H9 (cell line): ENCODE results near the gene TRIM38. TPM values are rescaled to one million over a fixed set of nuclear protein-coding genes. Genes with fewer than 3 reads are reported as not detected.
A peak's percentile ranks its signal among the peaks of the same experiment; 100 is the strongest.

Experiments
- DNase-seq: peaks from one replicate; pipeline ENCODE4 v3.0.0-alpha.2; 2017
- H2AFZ ChIP-seq: one replicate; pipeline ENCODE4 v1.6.1; 2013; ENCODE audit warnings: mild to moderate bottlenecking, low read length, control low read depth, moderate library complexity
- H2AK5ac ChIP-seq: 2 replicates; pipeline ENCODE4 v1.6.1; 2013; ENCODE audit warnings: low read length, control low read depth, mixed read lengths; ENCODE audit not compliant: insufficient read length
- H2BK120ac ChIP-seq: one replicate; pipeline ENCODE4 v1.6.1; 2013; ENCODE audit warnings: low read depth, mild to moderate bottlenecking, low read length, control low read depth, inconsistent platforms; ENCODE audit not compliant: poor library complexity, severe bottlenecking
- H2BK12ac ChIP-seq: 2 replicates; pipeline ENCODE4 v1.6.1; 2013; ENCODE audit warnings: low read length, control low read depth, mixed read lengths, low read depth; ENCODE audit not compliant: insufficient read length
- H2BK15ac ChIP-seq: 2 replicates; pipeline ENCODE4 v1.6.1; 2013; ENCODE audit warnings: low read depth, low read length, control low read depth
- H2BK20ac ChIP-seq: one replicate; pipeline ENCODE4 v1.6.1; 2013; ENCODE audit warnings: low read depth, mild to moderate bottlenecking, low read length, control low read depth, inconsistent platforms; ENCODE audit not compliant: poor library complexity, severe bottlenecking
- H2BK5ac ChIP-seq: 2 replicates; pipeline ENCODE4 v1.6.1; 2013; ENCODE audit warnings: low read length, control low read depth, mixed read lengths; ENCODE audit not compliant: insufficient read length
- H3K14ac ChIP-seq: 2 replicates; pipeline ENCODE4 v1.6.1; 2013; ENCODE audit warnings: low read length, control low read depth; ENCODE audit not compliant: insufficient read depth
- H3K18ac ChIP-seq: 2 replicates; pipeline ENCODE4 v1.6.1; 2013; ENCODE audit warnings: low read depth, mild to moderate bottlenecking, mixed read lengths, low read length, control low read depth; ENCODE audit not compliant: insufficient read length
- H3K23ac ChIP-seq: 2 replicates; pipeline ENCODE4 v1.6.1; 2013; ENCODE audit warnings: low read length, control low read depth, mixed read lengths, low read depth; ENCODE audit not compliant: insufficient read length
- H3K23me2 ChIP-seq: 2 replicates; pipeline ENCODE4 v1.6.1; 2013; ENCODE audit warnings: low read depth, mild to moderate bottlenecking, mixed read lengths, low read length, control low read depth; ENCODE audit not compliant: insufficient read length, poor library complexity, severe bottlenecking
- H3K27ac ChIP-seq: 2 replicates; pipeline ENCODE4 v1.5.1; 2013; ENCODE audit warnings: low read length, control low read depth, mixed read lengths, low read depth; ENCODE audit not compliant: insufficient read length
- H3K27me3 ChIP-seq: 2 replicates; pipeline ENCODE4 v1.6.1; 2013; ENCODE audit warnings: low read length, control low read depth, inconsistent platforms; ENCODE audit not compliant: insufficient read depth
- H3K4ac ChIP-seq: 2 replicates; pipeline ENCODE4 v1.6.1; 2013; ENCODE audit warnings: low read depth, mild to moderate bottlenecking, control low read depth, inconsistent platforms, low read length, moderate library complexity
- H3K4me1 ChIP-seq: 2 replicates; pipeline ENCODE4 v1.6.1; 2013; ENCODE audit warnings: low read length, control low read depth, inconsistent platforms; ENCODE audit not compliant: insufficient read depth
- H3K4me2 ChIP-seq: 2 replicates; pipeline ENCODE4 v1.6.1; 2013; ENCODE audit warnings: low read length, control low read depth, mixed read lengths; ENCODE audit not compliant: insufficient read length, insufficient read depth
- H3K56ac ChIP-seq: 2 replicates; pipeline ENCODE4 v1.6.1; 2013; ENCODE audit warnings: low read depth, mild to moderate bottlenecking, mixed read lengths, low read length, control low read depth; ENCODE audit not compliant: insufficient read length
- H3K79me1 ChIP-seq: 2 replicates; pipeline ENCODE4 v1.6.1; 2013; ENCODE audit warnings: low read depth, mild to moderate bottlenecking, moderate library complexity, low read length, control low read depth, inconsistent platforms; ENCODE audit not compliant: insufficient read depth, poor library complexity, severe bottlenecking
- H3K79me2 ChIP-seq: 2 replicates; pipeline ENCODE4 v1.6.1; 2013; ENCODE audit warnings: low read length, control low read depth, inconsistent platforms; ENCODE audit not compliant: insufficient read depth
- H3K9ac ChIP-seq: 2 replicates; pipeline ENCODE4 v1.6.1; 2013; ENCODE audit warnings: low read length, control low read depth, mixed read lengths; ENCODE audit not compliant: insufficient read length; ENCODE audit errors: extremely low read depth
- H3K9me3 ChIP-seq: one replicate; pipeline ENCODE4 v1.6.1; 2013; ENCODE audit warnings: low read depth, low read length, inconsistent platforms; ENCODE audit not compliant: control insufficient read depth
- H3T11ph ChIP-seq: one replicate; pipeline ENCODE4 v1.6.1; 2013; ENCODE audit warnings: mild to moderate bottlenecking, low read length, control low read depth, inconsistent platforms
- H4K20me1 ChIP-seq: one replicate; pipeline ENCODE4 v1.6.1; 2013; ENCODE audit not compliant: control insufficient read depth, insufficient read length, insufficient read depth
- H4K5ac ChIP-seq: 2 replicates; pipeline ENCODE4 v1.6.1; 2013; ENCODE audit warnings: low read depth, mild to moderate bottlenecking, mixed read lengths, low read length, control low read depth; ENCODE audit not compliant: insufficient read length
- H4K8ac ChIP-seq: replicated peaks from 2 replicates; pipeline ENCODE4 v1.6.1; 2013; ENCODE audit warnings: low read length, control low read depth, mixed read lengths, low read depth; ENCODE audit not compliant: insufficient read length
- H4K91ac ChIP-seq: 2 replicates; pipeline ENCODE4 v1.6.1; 2013; ENCODE audit warnings: low read depth, mild to moderate bottlenecking, moderate library complexity, mixed read lengths, low read length, control low read depth; ENCODE audit not compliant: insufficient read length
- H3K27ac Mint-ChIP-seq, 3 experiments: 2 replicates in 2 of 3; 3 replicates in 1 of 3; pipeline ENCODE4 v1.8.0; 2020 to 2021; ENCODE audit warnings: mixed read lengths in 3 of 3, mild to moderate bottlenecking in 1 of 3, moderate library complexity in 1 of 3
- H3K27me3 Mint-ChIP-seq: 2 replicates; pipeline ENCODE4 v1.8.0; 2021; ENCODE audit warnings: low read depth, mild to moderate bottlenecking, moderate library complexity, mixed read lengths
- H3K36me3 Mint-ChIP-seq, 3 experiments: 2 replicates in 2 of 3; 3 replicates in 1 of 3; pipeline ENCODE4 v1.8.0; 2020 to 2021; ENCODE audit warnings: low read depth in 3 of 3, mixed read lengths in 3 of 3; ENCODE audit not compliant: insufficient read depth in 1 of 3
- H3K4me1 Mint-ChIP-seq, 2 experiments: 2 replicates each; pipeline ENCODE4 v1.8.0; 2020; ENCODE audit warnings: mixed read lengths in 2 of 2
- H3K4me3 Mint-ChIP-seq, 2 experiments: 2 replicates in 1 of 2; 3 replicates in 1 of 2; pipeline ENCODE4 v1.8.0; 2020 to 2021; ENCODE audit warnings: mild to moderate bottlenecking in 2 of 2, mixed read lengths in 2 of 2, moderate library complexity in 1 of 2
- H3K9me3 Mint-ChIP-seq, 2 experiments: 2 replicates in 1 of 2; 3 replicates in 1 of 2; pipeline ENCODE4 v1.8.0; 2020; ENCODE audit warnings: mild to moderate bottlenecking in 2 of 2, mixed read lengths in 2 of 2, moderate library complexity in 1 of 2
- CTCF ChIP-seq: fragments of 200-600 bp; sonication (generic); conservative IDR thresholded peaks from 3 replicates; pipeline ENCODE4 v1.8.0; 2021; ENCODE audit warnings: antibody characterized with exemption, mild to moderate bottlenecking
- WGBS: extraction: QIAGEN DNeasy Blood & Tissue Kit; methylation state at CpG from one replicate; pipeline ENCODE4 v1.1.7; 2013; ENCODE audit warnings: missing lambda C conversion rate, low lambda C conversion rate, mixed read lengths; ENCODE audit not compliant: insufficient read length; ENCODE audit errors: extremely low coverage; 5-methylcytosine and 5-hydroxymethylcytosine counted together
- total RNA-seq: library from RNA; stranded (reverse); gene quantifications from 2 replicates; pipeline ENCODE4 v1.2.1, GENCODE V29; 2021

The TRIM38 gene
- total RNA-seq, 1 experiment from 2014 or later: 0.61 TPM

- H3K9me3 Mint-ChIP-seq: no peaks in the 10 kb centered on the region; a peak in 1 of 5 replicates
- Histone ChIP-seq H2BK20ac (no peak overlapping the region), H3K9me3 (no peaks in the 10 kb centered on the region), H3K4ac (no peak overlapping the region; the same call in 1 of the 2 replicates), H3K79me1 (no peaks in the 10 kb centered on the region), H2BK120ac (no peak overlapping the region), H2AFZ (no peak overlapping the region), H3K4me2 (peak overlapping the region; percentile 82), H3T11ph (peak overlapping the region; percentile 10), H4K20me1 (no peaks in the 10 kb centered on the region), H3K27me3 (no peaks in the 10 kb centered on the region), H3K4me1 (no peaks in the 10 kb centered on the region; the same call in 1 of the 2 replicates), H3K14ac (peak overlapping the region; percentile 90; the same call in 1 of the 2 replicates), H3K9ac (peak overlapping the region; percentile 5), H4K91ac (no peak overlapping the region), H2BK5ac (no peak overlapping the region), H3K23ac (no peak overlapping the region), H3K18ac (peak overlapping the region; percentile 83), H3K23me2 (peaks cover 17% of the 10 kb centered on the region), H4K8ac (no peak overlapping the region), H2BK12ac (no peak overlapping the region), H3K56ac (no peak overlapping the region), H3K27ac (peak overlapping the region; percentile 96), H2BK15ac (no peak overlapping the region), H4K5ac (no peak overlapping the region), H3K79me2 (no peaks in the 10 kb centered on the region), H2AK5ac (no peak overlapping the region)
- peak overlapping the region; percentile 39 to 96 for H3K4me3 Mint-ChIP-seq
- no CpG with 5 or more reads among the region's 6 CpGs for WGBS
- DNase-seq: no peak
- H3K36me3 Mint-ChIP-seq: no peaks in the 10 kb centered on the region
- H3K27me3 Mint-ChIP-seq: no peaks in the 10 kb centered on the region; the same call in 1 of the 2 replicates
- H3K27ac Mint-ChIP-seq: peak overlapping the region; percentile 96 to 99 (median 97)
- TF ChIP-seq CTCF: no peak
- peaks cover 59 to 63% of the 10 kb centered on the region in 2 experiments for H3K4me1 Mint-ChIP-seq
These were observed 65.7 kb downstream of the TRIM38 start for GRCh38 chr6:26028212-26028745.
